GM18870 (cell line): ENCODE results near the gene COX14.

Source experiments
- ATAC-seq: cut with Tn5 transposase; IDR thresholded peaks from one replicate; pipeline ENCODE4 v1.9.1; 2021; ENCODE audit warnings: moderate library complexity; ENCODE audit not compliant: unreplicated experiment

COX14 gene

GRCh38 chr12:50084775-50085614 lies 27.0 kb upstream of the COX14 start, which contains the start of gene SMARCD1:
Gene SMARCD1 (plus strand): TSS chr12:50085342. CDS start chr12:50085370, 28 bp downstream.
- peak; percentile 69 for ATAC-seq

- ATAC-seq, result no peak
These were observed 26.4 kb upstream of the COX14 start for GRCh38 chr12:50085615-50086072.

- ATAC-seq, result no peak
These were observed 25.9 kb upstream of the COX14 start for GRCh38 chr12:50086148-50086547.

- ATAC-seq, result no peak
These were observed 24.9 kb upstream of the COX14 start for GRCh38 chr12:50087151-50087550.

- ATAC-seq, result no peak
These were observed 24.0 kb upstream of the COX14 start for GRCh38 chr12:50087995-50088394.

- no peak for ATAC-seq
These were observed 23.3 kb upstream of the COX14 start for GRCh38 chr12:50088577-50089335.

GRCh38 chr12:50089730-50090129 lies 22.3 kb upstream of the COX14 start:
- ATAC-seq, result no peak

GRCh38 chr12:50090391-50090790 lies 21.6 kb upstream of the COX14 start:
- ATAC-seq, result no peak

GRCh38 chr12:50097952-50098351 lies 14.1 kb upstream of the COX14 start:
- ATAC-seq, result no peak

GRCh38 chr12:50099302-50100008 lies 12.6 kb upstream of the COX14 start:
- ATAC-seq, result no peak

- no peak for ATAC-seq
These were observed 11.5 kb upstream of the COX14 start for GRCh38 chr12:50100561-50100960.

- no peak for ATAC-seq
These were observed 10.4 kb upstream of the COX14 start for GRCh38 chr12:50101663-50102062.

GRCh38 chr12:50102131-50102531 lies 9.9 kb upstream of the COX14 start:
- no peak for ATAC-seq

GRCh38 chr12:50102646-50103309 lies 9.3 kb upstream of the COX14 start:
- no peak for ATAC-seq

- ATAC-seq, result no peak
These were observed 8.7 kb upstream of the COX14 start for GRCh38 chr12:50103351-50103750.

- ATAC-seq, result no peak
These were observed 8.2 kb upstream of the COX14 start, which contains the start of gene GPD1 for GRCh38 chr12:50103767-50104321. Gene GPD1 (plus strand): TSS chr12:50104008. CDS start chr12:50104051, 43 bp downstream.

GRCh38 chr12:50104417-50105366 lies 7.3 kb upstream of the COX14 start:
- ATAC-seq, result no peak

GRCh38 chr12:50105913-50106450 lies 6.1 kb upstream of the COX14 start:
- ATAC-seq, result no peak

GRCh38 chr12:50106907-50107306 lies 5.1 kb upstream of the COX14 start:
- no peak for ATAC-seq
